Measurements from ENCODE around the gene TRMU.
"Not testable (repeated sequence)": the region's sequence is repeated elsewhere in the genome, so short reads cannot be mapped to it uniquely, and the experiment has no call there.

The TRMU gene

DNA sequence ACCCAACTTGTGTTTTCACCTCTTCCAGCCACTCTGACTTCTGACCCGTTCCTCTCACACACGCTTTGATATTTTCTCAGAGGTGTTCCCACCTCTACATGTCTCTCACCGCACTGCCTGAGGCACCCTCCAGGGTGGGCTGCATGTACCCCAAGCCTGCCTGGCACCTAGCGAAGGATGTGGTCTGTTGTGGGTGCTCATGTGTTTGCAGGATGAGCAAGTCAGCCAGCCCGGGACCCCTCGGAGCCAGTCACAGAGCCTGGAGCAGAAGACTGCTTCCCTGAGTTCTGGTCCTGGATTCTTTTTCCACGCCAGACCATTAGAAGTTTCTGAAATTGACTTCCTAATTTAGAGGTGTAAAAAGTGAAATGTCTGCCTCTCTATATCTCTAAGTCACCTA, 35.0 kb upstream of the TRMU start:
- no peak for DNase-seq

DNA sequence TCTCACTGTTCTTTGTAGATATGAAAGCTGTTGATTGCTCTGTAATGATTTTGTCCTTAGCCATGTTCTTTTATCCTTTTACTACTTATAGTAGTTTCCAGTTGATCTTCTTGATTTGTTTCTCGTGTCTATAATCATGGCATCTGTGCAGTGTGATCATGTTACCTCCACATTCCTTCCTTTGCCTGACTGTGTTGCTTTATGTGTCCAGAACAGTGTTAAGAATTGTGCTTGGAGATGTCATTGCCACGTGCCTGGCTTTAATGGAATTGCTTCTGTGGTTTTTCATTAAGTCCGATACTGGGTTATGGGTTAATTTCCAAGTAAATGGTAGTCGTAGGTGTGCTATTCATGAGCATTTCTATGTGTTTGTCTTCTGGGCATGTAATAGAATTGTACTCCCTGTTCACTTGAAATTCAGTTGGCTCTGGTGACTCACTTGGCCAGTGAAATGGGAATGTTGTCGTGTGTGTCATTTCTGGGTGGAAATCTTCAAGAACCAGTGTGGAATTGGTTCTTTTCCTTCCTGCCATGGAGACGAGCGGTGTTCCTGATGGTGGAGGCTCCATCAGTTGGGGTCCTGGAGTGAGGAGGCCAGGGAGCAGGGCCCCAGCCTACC, 32.1 kb upstream of the TRMU start:
- DNase-seq, result no peak

DNA sequence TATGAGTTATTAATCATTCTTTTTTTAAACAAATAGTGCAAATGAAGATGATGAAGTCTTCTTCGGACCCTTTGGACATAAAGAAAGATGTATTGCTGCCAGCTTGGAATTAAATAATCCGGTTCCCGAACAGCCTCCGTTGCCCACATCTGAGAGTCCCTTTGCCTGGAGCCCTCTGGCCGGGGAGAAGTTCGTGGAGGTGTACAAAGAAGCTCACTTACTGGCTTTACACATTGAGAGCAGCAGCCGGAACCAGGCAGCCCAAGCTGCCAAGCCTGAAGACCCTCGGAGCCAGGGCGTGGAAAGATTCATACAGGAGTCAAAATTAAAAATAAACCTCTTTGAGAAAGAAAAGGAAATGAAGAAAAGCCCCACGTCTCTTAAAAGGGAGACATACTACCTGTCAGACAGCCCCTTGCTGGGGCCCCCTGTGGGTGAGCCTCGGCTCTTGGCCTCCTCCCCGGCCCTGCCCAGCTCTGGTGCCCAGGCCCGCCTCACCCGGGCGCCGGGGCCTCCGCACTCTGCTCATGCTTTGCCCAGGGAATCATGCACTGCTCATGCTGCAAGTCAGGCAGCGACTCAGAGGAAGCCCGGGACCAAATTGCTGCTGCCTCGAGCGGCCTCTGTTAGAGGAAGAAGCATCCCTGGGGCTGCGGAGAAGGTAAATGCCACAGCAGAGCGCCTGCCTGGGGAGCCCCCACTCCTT, 27.1 kb upstream of the TRMU start:
- no peak for DNase-seq

DNA sequence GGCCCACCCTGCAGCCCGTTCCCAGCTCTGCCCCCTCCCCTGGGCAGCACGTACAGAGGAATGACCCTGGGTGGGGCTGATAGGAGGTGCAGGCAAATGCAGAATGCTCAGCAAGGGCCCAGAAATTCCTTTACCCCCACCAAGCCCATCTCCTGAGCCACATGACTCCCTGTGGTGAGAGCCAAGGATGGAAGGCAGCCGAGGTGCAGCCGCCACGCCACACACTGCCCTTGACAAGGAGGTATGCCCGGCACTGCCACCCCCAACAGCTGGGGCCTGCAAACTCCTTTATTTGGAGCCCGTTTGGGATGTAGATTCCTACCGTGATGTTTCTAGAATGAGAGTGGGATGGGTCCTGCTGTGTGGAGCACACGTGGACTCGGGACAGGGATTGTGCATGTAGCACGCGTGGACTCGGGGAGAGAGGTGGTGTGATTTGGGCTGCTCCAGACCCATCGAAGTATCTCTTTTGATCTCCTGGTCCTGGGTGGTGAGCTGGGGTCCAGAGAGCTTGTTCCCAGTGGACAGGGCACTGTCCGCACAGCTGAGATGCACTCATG, 25.9 kb upstream of the TRMU start:
- DNase-seq, result no peak

DNA sequence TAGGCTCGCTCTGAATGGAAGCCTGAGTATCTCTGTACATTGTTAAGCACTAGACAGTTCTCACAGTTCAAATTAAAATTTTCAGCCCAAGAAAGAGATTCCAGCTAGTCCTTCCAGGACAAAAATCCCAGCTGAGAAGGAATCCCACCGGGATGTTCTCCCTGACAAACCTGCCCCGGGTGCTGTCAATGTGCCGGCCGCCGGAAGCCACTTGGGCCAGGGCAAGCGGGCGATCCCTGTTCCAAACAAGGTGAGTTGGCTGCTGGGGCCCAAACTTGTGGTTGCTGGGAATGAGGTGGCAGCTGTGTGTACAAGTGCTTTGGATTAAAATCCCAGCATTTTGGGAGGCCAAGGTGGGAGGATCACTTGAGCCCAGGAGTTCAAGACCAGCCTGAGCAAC, 23.5 kb upstream of the TRMU start:
- DNase-seq, result no peak

DNA sequence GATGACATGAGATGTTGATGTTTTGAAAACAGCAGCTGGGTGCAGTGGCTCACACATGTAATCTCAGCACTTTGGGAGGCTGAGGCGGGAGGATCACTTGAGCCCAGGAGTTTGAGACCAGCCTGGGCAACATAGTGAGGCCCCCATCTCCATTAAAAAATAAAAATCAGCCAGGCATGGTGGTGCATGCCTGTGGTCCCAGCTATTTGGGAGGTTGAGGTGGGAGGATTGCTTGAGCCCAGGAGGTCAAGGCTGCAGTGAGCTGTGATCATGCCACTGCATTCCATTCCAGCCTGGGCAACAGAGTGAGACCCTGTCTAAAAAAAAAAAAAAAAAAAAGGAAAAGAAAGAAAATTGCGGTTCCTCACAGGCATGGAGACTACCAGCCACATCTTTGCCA, 22.7 kb upstream of the TRMU start:
- DNase-seq, result not testable (repeated sequence)

DNA sequence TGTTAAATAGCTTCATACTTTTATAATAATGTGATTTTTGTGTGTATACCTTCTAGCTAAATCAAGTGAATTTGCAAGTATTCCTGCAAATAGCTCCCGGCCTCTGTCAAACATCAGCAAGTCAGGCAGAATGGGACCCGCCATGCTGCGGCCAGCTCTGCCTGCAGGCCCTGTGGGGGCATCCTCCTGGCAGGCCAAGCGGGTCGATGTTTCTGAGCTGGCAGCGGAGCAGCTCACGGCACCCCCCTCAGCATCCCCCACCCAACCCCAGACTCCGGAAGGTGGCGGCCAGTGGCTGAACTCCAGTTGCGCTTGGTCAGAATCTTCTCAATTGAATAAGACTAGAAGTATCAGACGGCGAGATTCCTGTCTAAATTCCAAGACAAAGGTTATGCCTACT, 19.5 kb upstream of the TRMU start:
- DNase-seq, result no peak

DNA sequence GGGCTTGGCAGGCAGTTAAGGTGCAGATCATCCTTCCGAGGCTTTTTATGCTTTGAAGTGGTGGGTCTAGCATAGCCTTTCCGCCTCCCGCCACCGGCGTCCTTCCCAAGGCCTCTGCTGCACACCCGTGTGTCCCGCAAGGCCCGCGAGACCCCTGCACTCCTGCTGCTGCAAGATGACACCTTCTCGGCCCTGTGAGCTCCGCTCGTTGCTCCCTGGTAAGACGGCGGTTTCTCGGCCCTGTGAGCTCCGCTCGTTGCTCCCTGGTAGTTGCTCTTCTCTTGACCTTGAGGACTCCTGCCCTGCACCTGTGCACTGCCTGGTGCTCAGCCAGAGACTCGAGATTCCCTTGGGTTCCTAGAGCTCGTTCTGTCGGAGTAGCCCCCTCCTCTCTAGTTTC, 17.9 kb upstream of the TRMU start:
- DNase-seq, result no peak

DNA sequence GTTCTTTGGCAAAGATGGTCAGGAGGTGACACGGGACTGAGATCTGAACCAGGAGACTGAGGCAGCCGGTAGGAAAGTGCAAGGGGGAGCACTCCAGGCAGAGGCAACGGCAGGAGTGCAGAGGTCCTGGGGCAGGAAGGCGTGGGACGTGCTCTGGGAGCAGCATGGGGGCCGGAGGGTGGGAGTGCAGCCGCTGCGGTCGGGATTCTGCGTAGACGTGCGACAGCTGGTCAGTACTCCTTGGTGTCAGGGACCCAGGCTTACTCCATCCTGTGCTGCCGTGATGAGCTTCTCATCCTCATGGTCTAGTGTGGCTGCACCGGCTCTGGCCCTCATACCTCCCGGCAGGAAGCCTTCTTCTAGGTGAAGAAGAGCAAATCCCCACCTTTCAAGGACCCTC, 16.9 kb upstream of the TRMU start:
- no peak for DNase-seq

DNA sequence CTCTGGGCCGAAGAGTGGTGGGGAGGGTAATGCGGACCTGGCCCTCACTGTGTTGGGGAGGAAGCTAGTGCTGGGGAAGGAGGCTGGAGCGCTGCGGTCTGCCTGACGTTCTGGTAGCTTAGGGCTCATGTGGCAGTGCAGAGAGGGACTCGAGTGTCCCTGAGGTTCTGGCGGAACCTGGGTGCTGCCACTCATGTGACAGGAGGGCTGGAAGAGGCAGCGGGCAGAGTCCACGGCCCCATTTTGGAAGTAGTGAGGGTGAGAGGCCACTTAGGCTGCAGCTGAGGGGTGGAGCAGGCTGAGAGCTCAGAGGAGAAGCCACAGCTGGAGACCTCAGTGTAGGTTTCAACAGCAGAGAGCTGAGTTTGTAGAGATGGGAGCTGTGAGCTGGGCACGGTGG, 16.2 kb upstream of the TRMU start:
- DNase-seq, result no peak

DNA sequence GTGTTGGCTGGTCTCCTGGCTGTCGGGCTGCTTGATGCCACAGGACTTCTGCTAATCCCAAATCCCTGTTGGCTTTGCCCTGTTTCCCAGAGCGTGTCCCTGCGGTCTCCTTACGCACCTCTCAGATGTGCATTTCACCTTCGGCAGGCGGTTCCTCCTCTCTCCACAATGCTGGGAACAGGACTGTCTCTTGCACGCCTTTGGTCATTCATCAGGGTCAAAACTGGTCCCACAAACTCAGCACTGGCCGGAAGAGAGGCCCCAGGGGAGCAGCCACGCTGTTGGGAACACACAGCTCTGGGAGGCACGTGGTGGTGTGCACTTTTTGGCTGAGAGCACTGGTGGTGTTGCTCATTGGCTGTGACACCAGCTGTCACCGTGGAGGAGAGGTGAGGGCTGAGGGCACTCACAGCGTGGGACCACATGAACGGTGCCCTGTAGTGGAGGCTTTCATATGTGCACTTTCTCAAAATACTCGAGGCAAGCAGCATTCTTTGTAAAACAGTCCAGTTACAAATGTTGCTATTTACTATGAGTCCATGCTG, 15.3 kb upstream of the TRMU start:
- DNase-seq, result no peak

DNA sequence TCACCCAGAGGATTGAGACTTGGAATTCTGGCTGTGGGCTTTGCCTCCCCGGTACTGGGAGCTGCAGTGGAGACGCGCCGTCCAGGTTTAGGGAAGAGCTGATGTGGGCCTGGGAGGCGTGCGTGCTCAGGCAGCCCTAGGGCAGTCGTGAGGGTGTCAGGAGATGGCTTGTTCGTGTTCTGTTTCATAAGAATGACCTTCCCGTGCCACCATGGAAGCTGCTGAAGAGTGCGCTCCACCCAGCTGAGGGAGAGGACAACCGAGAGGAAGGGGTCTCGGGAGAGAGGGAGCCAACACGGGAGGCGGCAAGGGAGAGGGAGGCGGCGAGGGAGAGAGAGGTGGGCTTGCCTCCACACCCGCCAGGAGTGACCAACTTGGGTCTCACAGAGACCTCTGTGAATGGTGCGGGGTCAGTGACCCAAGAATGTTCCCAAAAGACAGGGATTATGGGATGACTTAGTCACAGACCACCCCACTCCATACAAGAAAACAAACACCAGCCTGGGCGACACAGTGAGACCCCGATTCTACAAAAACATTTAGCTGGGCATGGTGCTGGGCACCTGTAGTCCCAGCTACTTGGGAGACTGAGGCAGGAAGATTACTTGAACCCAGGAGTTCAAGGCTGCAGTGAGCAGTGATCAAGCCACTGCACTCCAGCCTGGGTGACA, 14.7 kb upstream of the TRMU start:
- no peak for DNase-seq

DNA sequence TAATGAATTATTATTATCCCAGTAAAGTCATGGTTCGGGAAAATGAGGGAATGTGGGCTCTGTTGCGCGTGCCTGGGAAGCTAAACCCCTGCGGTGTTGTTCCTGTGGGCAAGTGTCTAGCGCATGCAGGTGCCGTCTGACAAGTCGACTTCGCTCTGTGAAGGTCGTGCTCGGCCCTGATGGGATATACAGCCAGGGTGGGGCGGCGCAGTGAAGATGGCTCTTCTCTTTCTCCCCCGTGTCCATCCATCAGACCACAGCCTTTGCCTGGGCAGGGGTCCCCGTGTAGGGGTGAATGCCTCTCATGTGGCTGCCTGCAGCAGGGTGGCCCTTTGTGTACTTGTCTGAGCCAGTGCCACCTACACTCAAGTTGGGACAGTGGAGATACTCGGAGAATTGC, 12.8 kb upstream of the TRMU start:
- no peak for DNase-seq

DNA sequence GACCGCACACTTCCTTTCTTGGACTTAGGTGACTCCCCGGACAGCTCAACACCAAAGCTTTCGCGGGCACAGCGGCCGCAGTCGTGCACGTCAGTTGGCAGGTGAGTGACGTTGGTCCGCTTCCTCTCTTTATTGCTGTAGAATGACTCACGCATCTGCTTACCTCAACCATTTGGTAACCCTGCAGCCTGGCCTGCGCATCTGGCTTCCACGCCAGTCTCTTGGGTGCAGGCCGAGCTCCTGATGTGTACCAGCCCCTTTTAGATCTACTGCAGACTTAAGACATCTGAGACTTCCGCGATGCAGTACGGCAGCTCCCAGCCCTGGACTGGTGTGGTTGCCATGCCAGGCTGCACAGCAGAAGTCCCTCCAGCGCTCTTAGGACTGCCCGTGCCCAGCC, 12.4 kb upstream of the TRMU start:
- DNase-seq, result no peak

DNA sequence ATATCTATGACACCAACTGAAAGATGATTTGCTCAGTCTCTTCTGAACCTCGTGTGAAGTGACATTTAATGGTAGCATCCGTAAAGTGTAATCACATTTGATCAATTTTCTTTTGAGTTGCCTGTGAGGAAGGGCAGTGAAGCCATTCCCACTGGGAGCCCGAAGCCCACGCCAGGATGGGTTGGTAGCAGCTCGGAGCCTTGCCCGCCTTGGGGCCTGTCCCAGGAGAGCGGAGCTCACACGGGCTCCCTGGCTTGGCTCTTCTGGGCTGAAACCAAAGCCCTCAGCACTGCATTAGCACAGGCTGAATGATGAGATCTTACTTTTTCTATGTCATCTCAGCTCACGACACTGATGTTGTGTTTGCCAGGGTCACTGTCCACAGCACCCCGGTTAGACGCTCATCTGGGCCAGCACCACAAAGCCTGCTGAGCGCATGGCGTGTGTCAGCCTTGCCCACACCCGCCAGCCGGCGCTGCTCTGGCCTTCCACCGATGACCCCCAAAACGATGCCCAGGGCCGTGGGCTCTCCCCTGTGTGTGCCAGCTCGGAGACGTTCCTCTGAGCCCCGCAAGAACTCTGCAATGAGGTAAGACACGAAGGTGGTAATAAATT, 9.3 kb upstream of the TRMU start:
- no peak for DNase-seq

DNA sequence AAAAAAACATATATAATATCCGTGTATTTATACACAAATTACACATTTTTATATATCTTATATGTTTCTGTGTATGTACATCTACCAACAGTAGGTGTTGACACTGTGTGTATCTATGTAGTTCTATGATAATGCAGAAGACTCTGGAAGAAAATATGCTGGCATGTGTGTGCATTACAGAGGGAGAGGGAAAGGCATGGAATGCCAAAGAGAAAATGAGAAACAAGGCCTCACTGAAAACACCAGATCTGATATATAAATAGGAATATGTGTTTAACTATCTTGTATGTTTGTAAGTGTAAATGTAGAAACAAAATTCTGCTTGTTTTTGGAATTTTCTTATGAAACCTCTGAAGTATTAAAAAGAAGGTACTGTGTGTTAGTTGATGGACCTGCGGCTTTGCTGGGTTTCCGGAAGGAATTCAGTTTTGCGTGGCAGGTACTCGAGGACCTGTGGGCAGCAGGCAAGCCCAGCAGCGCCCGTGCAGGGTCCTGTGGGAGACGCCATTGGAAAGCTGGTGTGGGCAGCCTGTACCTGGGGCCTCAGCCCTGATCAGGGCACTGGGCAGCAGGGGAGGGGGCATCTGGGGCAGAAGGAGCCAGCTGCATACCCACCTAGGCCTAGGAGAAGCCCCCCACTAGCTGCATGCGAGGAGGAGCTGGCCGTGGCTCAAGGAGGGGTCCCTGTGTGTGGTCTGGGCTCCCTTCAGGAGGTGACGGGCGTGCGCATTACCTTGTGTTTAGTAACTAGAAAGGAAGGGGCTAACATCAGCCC, 7.6 kb upstream of the TRMU start:
- DNase-seq, result no peak

DNA sequence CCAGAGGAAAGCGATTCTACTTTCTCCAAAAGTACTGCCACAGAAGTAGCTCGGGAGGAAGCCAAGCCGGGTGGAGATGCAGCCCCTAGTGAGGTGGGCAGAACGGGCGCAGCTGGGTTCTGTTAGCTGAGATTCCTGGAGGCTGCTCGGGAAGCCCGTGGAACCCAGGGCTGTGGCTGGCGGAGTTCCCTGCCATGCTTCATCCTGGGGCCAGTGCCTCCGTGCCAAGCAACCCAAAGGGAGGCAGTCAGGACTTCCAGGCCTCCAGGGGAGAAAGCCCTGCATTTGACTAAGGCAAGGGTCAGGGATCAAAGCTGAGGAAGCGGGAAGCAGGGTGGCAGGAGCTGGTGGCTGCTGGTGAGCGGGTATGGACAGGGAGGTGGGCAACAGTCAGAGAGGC, 6.7 kb upstream of the TRMU start:
- no peak for DNase-seq

DNA sequence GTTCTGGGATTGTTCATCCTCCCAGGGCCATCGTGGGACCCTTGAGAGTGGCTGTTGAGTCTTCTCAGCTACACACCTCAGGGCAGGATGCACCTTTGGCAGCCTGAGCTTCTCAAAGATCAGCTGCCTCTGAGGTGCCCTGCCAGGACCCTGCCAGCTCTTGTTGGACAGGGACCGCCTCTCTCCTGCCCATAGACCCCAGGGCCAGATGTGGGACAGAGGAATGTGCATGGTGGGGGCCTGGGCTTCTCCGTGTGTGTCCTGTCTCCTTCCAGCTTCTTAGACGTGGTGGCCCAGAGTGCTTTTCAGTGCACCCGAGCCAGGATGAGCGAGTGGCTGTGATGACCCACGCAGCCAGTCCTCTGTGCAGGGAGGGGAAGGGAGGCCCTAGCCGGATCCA, 5.9 kb upstream of the TRMU start:
- DNase-seq, result no peak

DNA sequence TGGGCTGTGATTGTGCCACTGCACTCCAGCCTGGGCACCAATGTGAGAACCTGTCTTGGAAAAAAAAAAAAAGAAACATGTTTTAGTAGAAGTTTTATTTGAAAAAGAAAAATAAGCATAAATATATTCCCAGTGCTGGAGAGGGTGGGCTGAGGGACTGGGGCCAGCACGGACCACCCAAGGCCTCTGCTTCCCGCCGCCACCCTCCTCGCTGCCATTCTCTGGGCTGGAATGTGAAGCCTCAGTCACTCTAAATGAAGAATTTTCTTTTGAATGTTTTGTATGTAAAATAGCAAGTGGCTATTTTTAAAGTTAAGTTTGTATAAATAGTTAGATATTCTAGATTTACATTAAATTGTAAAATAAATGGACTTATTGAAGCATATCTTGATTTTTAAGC, 5.1 kb upstream of the TRMU start:
- no peak for DNase-seq

DNA sequence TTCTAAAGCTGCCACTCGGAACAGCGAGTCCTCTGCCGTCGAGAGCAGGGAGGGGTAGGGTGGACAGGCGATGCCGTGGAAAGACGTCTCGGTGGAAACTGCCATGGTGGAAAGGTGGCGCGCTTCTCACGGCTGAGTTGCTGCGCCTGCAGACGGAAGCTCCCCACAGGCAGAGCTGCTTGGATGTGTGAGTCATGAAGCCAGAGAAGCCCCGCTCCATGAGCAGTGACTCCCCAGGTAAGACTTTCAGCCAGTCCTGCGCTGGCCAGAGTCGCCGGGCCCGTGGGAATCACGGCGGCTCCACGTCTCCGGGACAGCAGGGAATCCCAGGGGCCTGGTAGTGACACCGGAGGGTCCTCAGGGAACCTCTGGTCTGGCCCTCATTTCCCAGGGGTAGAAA, 4.0 kb upstream of the TRMU start:
- DNase-seq, result no peak

DNA sequence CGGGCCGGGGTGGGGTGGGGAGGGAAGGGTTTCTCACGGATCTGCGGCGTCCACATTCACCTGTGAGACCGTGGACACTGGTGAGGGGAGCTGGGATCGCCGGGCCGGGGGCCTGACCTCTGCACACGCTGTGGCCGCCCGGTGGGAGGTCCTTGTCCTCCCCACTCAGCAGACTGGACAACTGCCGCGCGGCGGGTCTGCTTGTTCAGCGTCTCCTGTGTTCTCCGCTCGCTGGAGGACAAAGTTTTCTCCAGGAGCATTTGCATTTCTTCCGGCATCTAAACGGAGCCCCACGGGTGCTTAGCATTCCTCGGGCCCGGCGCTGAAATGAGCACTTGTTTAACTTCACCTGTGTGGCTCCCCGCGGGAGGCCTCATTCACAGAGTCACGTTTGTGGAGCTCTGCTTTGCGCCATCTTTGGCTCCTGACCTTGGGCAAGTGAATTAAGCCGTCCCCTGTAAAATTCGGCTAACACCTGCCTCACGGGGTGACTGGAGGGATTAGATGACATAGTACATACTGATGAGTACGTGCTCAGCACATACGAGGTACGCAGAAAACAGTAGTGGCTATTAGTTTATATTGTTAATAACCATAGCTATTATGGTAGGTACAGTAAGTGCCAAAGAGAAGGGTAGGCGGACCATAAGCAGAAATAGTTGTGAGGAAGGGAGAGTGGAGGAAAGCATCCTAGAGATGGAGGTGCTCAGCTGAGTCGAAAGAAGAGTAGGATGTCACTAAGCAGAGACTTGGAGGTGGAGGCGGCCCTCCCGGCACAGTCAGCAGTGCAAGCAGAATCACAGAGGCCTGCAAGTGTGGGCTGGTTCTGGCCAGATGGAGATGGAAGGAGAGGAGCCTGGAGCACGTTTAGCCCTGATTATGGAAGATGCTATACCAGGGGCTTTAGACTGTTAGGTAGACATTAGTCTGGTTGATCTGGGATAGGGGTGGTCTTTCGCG, 885 bp downstream of the TRMU start:
- DNase-seq, result peak; percentile 49

DNA sequence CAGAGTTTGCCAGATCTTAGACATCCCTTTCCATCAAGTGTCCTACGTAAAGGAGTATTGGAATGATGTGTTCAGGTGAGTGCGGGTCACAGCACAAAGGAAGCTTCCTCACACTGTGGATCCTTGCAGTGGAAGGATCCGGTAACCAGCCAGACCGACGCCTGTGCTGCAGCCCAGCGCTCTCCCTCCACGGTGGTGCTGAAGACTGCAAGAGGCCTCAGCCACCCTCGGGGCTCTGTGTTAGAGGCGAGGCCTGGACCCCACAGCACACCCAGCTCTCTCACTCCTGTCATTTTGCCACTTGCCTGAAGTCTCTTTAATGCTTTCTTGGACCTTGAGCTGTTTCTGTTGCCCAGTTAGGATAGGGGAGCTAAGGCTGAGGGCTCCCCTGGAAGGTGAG, 2.4 kb downstream of the TRMU start:
- DNase-seq, result no peak
